Activated CD8-positive, alpha-beta T cell treated with anti-CD3 and anti-CD28 coated beads, Interleukin-2, amount 10 ng/mL, durations not matched to agents 7 days and 5 days (primary cell): ENCODE data around the gene DAB2IP. TPM values are rescaled to one million over a fixed set of nuclear protein-coding genes. Genes with fewer than 3 reads are reported as not detected.

ENCODE experiments used
- ATAC-seq: fragments of 150-1000 bp; cut with Tn5 transposase; one replicate; pipeline ENCODE4 v1.10.0; 2021; ENCODE audit warnings: moderate library complexity
- CTCF ChIA-PET: fragments of 350-600 bp; sonication (Branson Sonifier 250); formaldehyde crosslinking; loops from one replicate; lab custom pipeline; 2021; ENCODE audit warnings: antibody characterized with exemption; lab: Charles Lee
- POLR2A ChIA-PET: fragments of 350-600 bp; sonication (Branson Sonifier 250); formaldehyde crosslinking; loops from one replicate; lab custom pipeline; 2021; ENCODE audit warnings: antibody characterized with exemption; lab: Charles Lee
- DNase-seq: peaks from one replicate; pipeline ENCODE4 v3.0.0-alpha.2; 2020
- H3K27ac Mint-ChIP-seq: one replicate; pipeline ENCODE4 v1.8.0; 2021; ENCODE audit warnings: mild to moderate bottlenecking, mixed read lengths
- H3K27me3 Mint-ChIP-seq: one replicate; pipeline ENCODE4 v1.8.0; 2021; ENCODE audit warnings: low read depth, mixed read lengths
- H3K36me3 Mint-ChIP-seq: one replicate; pipeline ENCODE4 v1.8.0; 2021; ENCODE audit warnings: low read depth, mixed read lengths
- H3K4me1 Mint-ChIP-seq: one replicate; pipeline ENCODE4 v1.8.0; 2021; ENCODE audit warnings: low read depth, mixed read lengths
- H3K4me3 Mint-ChIP-seq: one replicate; pipeline ENCODE4 v1.8.0; 2021; ENCODE audit warnings: mild to moderate bottlenecking, mixed read lengths
- H3K9me3 Mint-ChIP-seq: one replicate; pipeline ENCODE4 v1.8.0; 2022; ENCODE audit warnings: mixed read lengths; ENCODE audit not compliant: insufficient read depth
- total RNA-seq, 2 experiments: library from RNA; stranded (reverse); gene quantifications; one replicate each; pipeline ENCODE4 v1.2.3, GENCODE V29; 2021

Gene DAB2IP
- total RNA-seq, 2 experiments from 2014 or later: 0.08 to 0.13 TPM

DNA sequence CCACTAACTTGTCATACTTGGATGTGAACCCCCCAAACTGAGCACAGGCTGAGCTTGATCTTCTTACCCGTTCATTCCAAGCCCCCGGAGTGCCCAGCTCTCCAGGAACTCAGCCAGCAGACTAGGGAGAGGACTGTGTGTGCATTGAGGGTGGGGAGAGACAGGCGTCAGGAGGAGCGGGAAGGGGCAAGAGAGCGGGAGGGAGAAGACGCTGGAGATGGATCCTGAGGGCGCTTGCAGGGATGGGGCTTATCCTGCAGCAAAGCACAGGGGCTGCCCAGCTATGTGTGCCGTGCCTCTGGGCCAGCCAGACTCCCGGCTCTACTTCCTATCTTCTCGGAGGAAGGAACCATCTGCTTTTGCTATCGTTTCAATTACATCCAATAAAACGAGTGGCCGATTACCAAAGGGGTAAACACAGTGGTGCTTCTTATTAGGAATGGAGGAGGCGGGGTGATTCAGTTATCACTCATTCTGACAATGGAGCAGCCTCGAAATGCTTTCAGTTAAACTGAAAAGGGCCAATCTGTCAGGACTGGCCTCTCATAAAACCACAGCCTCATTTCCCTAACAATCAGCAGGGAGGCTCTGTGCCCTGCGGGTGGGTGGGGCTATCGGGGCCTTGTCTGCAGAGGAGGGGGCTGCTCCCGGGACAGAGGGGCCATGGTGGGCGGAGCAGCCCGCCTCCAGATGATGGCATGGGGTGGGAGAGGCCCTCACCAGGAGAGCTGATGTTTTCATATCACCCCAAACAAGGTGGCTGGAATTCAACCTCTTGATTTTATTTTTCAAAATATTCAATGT lies 168.2 kb downstream of the DAB2IP start:
- no peaks in the 10 kb centered on the region for H3K36me3 Mint-ChIP-seq
- H3K9me3 Mint-ChIP-seq: no peaks in the 10 kb centered on the region
- ChIA-PET POLR2A (no interaction called here), CTCF (no interaction called here)
- no peak overlapping the region for H3K4me3 Mint-ChIP-seq
- DNase-seq (no peak), ATAC-seq (no peak)
- no peaks in the 10 kb centered on the region for H3K27me3 Mint-ChIP-seq
- H3K4me1 Mint-ChIP-seq: no peaks in the 10 kb centered on the region
- no peak overlapping the region for H3K27ac Mint-ChIP-seq

GRCh38 chr9:121820286-121821005 lies 169.0 kb downstream of the DAB2IP start:
- H3K4me1 Mint-ChIP-seq: no peaks in the 10 kb centered on the region
- no peak for ATAC-seq
- CTCF ChIA-PET: no interaction called here
- H3K4me3 Mint-ChIP-seq: no peak overlapping the region
- H3K27ac Mint-ChIP-seq: no peak overlapping the region
- H3K27me3 Mint-ChIP-seq: no peaks in the 10 kb centered on the region
- DNase-seq: no peak
- POLR2A ChIA-PET: no interaction called here
- H3K9me3 Mint-ChIP-seq: no peaks in the 10 kb centered on the region
- no peaks in the 10 kb centered on the region for H3K36me3 Mint-ChIP-seq

- POLR2A ChIA-PET: no interaction called here
- H3K27ac Mint-ChIP-seq: peak overlapping the region; percentile 43
- H3K27me3 Mint-ChIP-seq: no peaks in the 10 kb centered on the region
- CTCF ChIA-PET: no interaction called here
- DNase-seq (no peak), ATAC-seq (no peak)
- H3K9me3 Mint-ChIP-seq: no peaks in the 10 kb centered on the region
- no peaks in the 10 kb centered on the region for H3K36me3 Mint-ChIP-seq
- H3K4me3 Mint-ChIP-seq: no peak overlapping the region
- H3K4me1 Mint-ChIP-seq: no peaks in the 10 kb centered on the region
These were observed 169.9 kb downstream of the DAB2IP start for GRCh38 chr9:121821326-121821725.

GRCh38 chr9:121822093-121823085 lies 171.0 kb downstream of the DAB2IP start:
- CTCF ChIA-PET: interaction anchor here (1.2 kb wide), 1 partner anchor 89 kb away, joined by 3 read pairs; no protein-coding TSS in a partner anchor
- Mint-ChIP-seq H3K9me3 (no peaks in the 10 kb centered on the region), H3K27me3 (no peaks in the 10 kb centered on the region), H3K4me1 (no peaks in the 10 kb centered on the region), H3K4me3 (no peak overlapping the region), H3K27ac (no peak overlapping the region), H3K36me3 (no peaks in the 10 kb centered on the region)
- ATAC-seq (no peak), DNase-seq (no peak)
- POLR2A ChIA-PET: no interaction called here

DNA sequence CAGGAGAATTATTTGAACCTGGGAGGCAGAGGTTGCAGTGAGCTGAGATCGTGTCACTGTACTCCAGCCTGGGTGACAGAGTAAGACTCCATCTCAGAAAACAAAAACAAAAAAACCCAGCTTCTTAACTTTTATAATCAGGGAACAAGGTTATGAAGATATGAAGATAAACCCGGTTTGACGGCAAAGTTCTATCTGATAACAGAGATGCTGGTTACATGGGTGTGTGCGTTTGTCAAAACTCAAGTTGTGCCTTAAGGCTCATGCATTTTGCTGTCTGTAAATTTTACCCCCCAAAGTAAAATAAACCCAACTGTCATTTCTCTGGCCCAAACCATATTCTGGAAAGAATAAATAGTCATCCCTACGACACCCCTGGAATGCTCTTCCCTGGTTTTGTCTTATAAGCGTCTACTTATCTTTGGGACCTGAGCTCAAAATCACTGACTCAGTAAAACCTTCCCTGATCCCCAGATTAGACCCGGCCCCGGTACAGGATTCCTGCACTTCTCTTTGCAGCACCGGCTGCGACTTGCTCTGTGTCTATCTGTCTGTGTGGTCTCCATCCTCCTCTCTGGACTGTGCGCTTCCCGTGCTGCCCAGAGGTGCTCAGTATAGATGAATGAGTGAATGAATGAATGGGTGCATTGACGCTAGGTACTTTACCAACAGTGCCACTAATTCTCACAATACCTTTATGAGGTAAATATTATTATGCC lies 172.2 kb downstream of the DAB2IP start:
- Mint-ChIP-seq H3K4me1 (no peaks in the 10 kb centered on the region), H3K27ac (no peak overlapping the region), H3K36me3 (no peaks in the 10 kb centered on the region), H3K9me3 (no peaks in the 10 kb centered on the region), H3K27me3 (no peaks in the 10 kb centered on the region), H3K4me3 (no peak overlapping the region)
- ChIA-PET CTCF (interaction anchor here (1.2 kb wide), 1 partner anchor 90 kb away, joined by 3 read pairs; no protein-coding TSS in a partner anchor), POLR2A (no interaction called here)
- no peak for ATAC-seq
- no peak for DNase-seq

GRCh38 chr9:121824651-121825030 lies 173.2 kb downstream of the DAB2IP start:
- no peaks in the 10 kb centered on the region for H3K9me3 Mint-ChIP-seq
- H3K4me1 Mint-ChIP-seq: no peaks in the 10 kb centered on the region
- no peaks in the 10 kb centered on the region for H3K36me3 Mint-ChIP-seq
- no peak overlapping the region for H3K27ac Mint-ChIP-seq
- ChIA-PET CTCF (no interaction called here), POLR2A (no interaction called here)
- ATAC-seq (no peak), DNase-seq (no peak)
- H3K4me3 Mint-ChIP-seq: no peak overlapping the region
- H3K27me3 Mint-ChIP-seq: no peaks in the 10 kb centered on the region

DNA sequence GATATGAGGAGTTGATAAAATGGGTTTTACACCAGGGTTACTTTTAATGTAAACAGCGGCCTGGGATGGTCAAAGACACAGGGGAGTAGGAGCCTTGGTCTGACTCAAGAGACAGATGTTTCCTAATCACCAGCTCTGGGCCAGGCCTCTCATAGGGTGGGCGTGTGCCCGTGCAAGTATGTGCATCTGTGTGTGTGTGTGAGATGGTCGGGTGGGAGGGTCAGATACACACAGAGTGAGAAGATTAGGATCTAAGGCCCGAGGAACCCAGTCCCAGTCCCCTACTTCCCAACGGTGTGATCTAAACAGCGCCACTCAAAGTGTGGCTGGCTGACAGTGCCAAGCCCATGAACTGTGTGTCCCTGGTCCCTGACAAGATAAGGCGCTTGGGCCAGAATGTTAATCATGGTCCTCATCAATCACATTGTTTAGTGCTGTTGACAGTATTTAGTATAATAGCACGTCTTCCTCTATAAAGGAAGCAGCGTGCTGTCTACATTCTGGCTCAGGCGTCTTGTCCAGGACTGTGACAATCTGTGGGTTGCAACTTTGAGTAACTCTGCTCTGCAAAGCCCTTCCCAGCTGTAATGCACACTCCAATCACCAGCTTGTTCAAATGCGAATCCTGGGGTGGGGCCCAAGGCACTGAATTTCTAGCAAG lies 173.7 kb downstream of the DAB2IP start:
- no peak for DNase-seq
- Mint-ChIP-seq H3K9me3 (no peaks in the 10 kb centered on the region), H3K4me3 (no peak overlapping the region), H3K36me3 (no peaks in the 10 kb centered on the region), H3K27me3 (no peaks in the 10 kb centered on the region), H3K4me1 (no peaks in the 10 kb centered on the region), H3K27ac (no peak overlapping the region)
- ChIA-PET POLR2A (interaction anchor here (0.6 kb wide), 1 partner anchor 214 kb away, joined by 3 read pairs; no protein-coding TSS in a partner anchor), CTCF (interaction anchor here (1.1 kb wide), 1 partner anchor 142 kb away, joined by 3 read pairs; no protein-coding TSS in a partner anchor)
- ATAC-seq: no peak

DNA sequence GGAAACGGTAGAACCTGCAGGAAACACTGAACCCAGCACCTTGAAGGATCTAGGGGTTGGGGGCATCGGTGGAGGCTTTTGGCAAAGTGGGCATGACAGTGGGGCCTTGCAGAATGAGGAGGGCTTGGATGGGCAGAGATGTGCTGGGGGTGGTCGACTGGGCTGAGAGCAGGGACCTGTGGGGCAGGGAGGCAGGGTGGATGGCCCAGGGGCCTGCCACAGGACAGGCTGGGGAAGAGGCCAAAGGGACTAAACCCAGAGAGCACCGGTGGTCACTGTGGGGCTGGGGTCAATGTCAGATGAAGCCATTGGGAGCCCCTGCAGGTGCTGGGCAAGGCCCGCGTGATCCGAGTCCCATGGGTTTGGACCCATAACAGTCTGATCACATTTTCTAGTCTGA lies 175.3 kb downstream of the DAB2IP start:
- ChIA-PET POLR2A (no interaction called here), CTCF (interaction anchor here (0.6 kb wide), 1 partner anchor 42 kb away, joined by 3 read pairs; no protein-coding TSS in a partner anchor)
- Mint-ChIP-seq H3K27ac (no peak overlapping the region), H3K36me3 (no peaks in the 10 kb centered on the region), H3K27me3 (no peaks in the 10 kb centered on the region), H3K9me3 (no peaks in the 10 kb centered on the region), H3K4me3 (no peak overlapping the region), H3K4me1 (no peaks in the 10 kb centered on the region)
- DNase-seq (no peak), ATAC-seq (no peak)

DNA sequence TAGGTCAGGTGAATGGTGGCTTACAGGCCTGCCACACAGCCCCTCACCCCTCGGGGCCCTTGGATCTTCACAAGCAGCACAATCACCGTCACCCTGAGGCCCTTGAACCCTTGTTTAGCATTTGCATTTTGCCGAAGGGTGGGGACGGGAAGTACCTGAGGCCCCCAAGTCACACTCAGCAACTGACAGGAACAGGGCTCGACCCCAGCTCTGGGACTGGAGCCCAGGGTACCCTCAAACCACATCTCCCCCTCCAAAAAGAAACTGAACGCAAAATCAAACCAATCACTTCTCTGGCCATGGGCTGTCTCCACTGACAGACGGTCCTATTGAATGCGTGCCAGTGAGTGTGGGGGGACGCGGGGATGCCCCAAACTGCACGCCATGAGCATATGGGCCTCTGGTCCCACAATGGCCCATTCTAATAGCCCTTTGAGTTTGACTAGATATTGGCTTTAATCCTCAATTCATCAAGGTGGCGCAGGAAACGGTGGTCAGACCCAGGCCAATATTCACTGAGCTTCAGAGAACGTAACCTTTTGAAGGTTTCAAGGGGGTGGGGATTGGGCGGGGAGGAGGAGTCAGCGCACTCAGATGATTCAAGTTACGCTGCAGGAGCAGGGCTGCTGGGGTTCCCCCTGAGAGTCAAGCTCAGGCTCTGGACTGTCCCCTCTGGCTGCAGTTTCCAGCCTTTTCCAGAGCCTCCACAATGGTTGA lies 176.0 kb downstream of the DAB2IP start:
- H3K9me3 Mint-ChIP-seq: no peaks in the 10 kb centered on the region
- no peaks in the 10 kb centered on the region for H3K4me1 Mint-ChIP-seq
- H3K36me3 Mint-ChIP-seq: no peaks in the 10 kb centered on the region
- POLR2A ChIA-PET: no interaction called here
- H3K27me3 Mint-ChIP-seq: no peaks in the 10 kb centered on the region
- CTCF ChIA-PET: interaction anchor here (0.6 kb wide), 1 partner anchor 41 kb away, joined by 3 read pairs; no protein-coding TSS in a partner anchor
- no peak overlapping the region for H3K27ac Mint-ChIP-seq
- no peak for ATAC-seq
- DNase-seq: no peak
- H3K4me3 Mint-ChIP-seq: no peak overlapping the region

DNA sequence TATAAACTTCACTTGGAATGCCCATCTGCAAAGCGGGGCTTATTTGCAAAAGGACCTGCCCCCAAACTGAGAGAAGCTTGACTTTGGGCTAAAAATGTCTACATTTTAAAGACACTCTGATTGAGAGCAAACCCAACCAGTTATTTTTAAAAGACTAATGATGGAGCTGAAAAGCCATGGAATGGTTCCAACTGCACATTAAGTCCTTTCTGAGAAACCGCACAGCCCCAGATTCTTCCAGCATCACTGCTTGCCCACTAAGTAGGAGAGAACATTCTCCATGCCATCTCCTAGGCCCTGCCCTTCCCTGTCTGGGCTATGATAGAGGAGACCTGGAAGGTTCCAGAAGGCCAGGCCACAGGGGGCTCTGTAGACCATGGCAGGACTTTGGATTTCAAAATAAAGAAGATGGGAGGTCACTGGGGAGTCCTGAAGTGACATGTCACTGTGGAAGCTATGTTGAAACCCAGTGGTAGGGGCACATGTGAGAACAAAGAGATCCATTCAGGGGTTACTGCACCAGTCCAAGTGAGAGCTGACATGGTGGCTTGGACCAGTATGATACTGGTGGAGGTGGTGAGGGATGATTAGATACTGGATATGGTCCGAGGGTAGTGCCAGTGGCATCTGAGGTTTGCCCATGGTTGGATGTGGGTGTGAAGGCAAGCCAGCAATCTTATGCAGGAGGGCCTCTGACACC lies 179.2 kb downstream of the DAB2IP start:
- no peak overlapping the region for H3K4me3 Mint-ChIP-seq
- ChIA-PET CTCF (no interaction called here), POLR2A (no interaction called here)
- H3K9me3 Mint-ChIP-seq: no peaks in the 10 kb centered on the region
- ATAC-seq: no peak
- no peak for DNase-seq
- H3K4me1 Mint-ChIP-seq: no peaks in the 10 kb centered on the region
- no peaks in the 10 kb centered on the region for H3K27me3 Mint-ChIP-seq
- no peaks in the 10 kb centered on the region for H3K36me3 Mint-ChIP-seq
- H3K27ac Mint-ChIP-seq: no peak overlapping the region
